Measurements from ENCODE around the gene VCL. TPM values are rescaled to one million over a fixed set of nuclear protein-coding genes. Genes with fewer than 3 reads are reported as not detected.

Gene VCL
- total RNA-seq, 6 donors from 2014 or later, result 76.5 to 214 (median 133) TPM

DNA sequence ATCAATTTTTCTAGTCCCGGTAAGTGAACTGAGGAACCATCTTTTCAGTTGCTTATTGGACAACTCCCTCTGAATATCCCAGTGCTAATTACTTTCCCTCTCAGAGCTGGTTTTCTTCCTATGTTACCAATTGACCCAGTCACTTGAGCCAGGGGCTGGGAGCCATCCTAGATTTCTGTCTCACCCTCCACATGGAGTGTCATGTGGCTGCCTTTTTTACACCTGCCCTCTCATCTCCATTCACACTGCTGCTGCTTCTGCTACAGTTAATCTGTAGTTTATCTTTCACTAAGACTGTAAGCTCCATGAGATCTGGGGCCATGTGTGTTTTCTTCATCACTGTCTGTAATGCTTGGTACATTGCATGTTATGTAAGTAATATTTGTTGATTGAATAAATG lies 35.8 kb downstream of the VCL start:
- H3K36me3 ChIP-seq, result peaks cover 0 to 7% (median 0%) of the 10 kb centered on the region in 4 donors
- H3K4me1 ChIP-seq, result peaks cover 26 to 63% (median 40%) of the 10 kb centered on the region in 4 donors
- no peak for DNase-seq
- H3K27me3 ChIP-seq, result no peaks in the 10 kb centered on the region
- ATAC-seq (ENCODE audit: low FRiP score in 2 of 2), result no peak
- TF ChIP-seq EP300 (IDR thresholded peaks at IDR 0.05) (no peak), CTCF (IDR thresholded peaks at IDR 0.05) (no peak), POLR2AphosphoS5 (IDR thresholded peaks at IDR 0.05) (no peak), POLR2A (IDR thresholded peaks at IDR 0.05) (no peak)
- no peak overlapping the region for H3K27ac ChIP-seq
- WGBS, 2 donors, result 95 to 96% methylated on average over 1 of the region's 1 CpG
- H3K9me3 ChIP-seq, result no peaks in the 10 kb centered on the region
- H3K4me3 ChIP-seq, result no peak overlapping the region

DNA sequence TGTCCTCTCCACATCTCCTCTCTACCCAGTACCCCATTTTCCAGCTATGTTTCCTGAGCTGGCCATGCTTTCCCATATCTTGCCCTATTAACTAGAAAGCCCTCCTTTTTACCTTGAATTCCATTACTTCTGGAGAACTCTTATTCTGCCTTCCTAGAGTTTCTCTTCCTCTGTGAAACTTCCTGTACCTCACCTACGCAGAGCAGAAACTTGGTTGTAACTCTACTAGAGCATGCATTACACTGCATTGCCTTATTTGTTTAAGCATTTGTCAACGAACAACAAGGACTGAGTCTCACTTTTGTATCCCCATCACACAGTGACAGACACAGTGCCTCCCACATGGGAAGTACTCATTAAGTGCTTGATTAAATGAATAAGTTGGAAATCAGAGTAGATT lies 36.4 kb downstream of the VCL start:
- H3K4me1 ChIP-seq, result peaks cover 30 to 64% (median 41%) of the 10 kb centered on the region in 4 donors
- no peaks in the 10 kb centered on the region for H3K9me3 ChIP-seq
- WGBS, 2 donors, result 38 to 56% methylated on average over 2 of the region's 2 CpGs
- ATAC-seq (ENCODE audit: low FRiP score in 2 of 2), result no peak
- H3K36me3 ChIP-seq, result peaks cover 0 to 7% (median 0%) of the 10 kb centered on the region in 4 donors
- no peak for DNase-seq
- TF ChIP-seq POLR2AphosphoS5 (IDR thresholded peaks at IDR 0.05), result no peak
- TF ChIP-seq POLR2A (IDR thresholded peaks at IDR 0.05), result no peak
- TF ChIP-seq EP300 (IDR thresholded peaks at IDR 0.05), result no peak
- TF ChIP-seq CTCF (IDR thresholded peaks at IDR 0.05), result no peak
- H3K27me3 ChIP-seq, result no peaks in the 10 kb centered on the region
- peak overlapping the region in 2 of 4 donors; percentile 17 to 30 for H3K27ac ChIP-seq
- no peak overlapping the region for H3K4me3 ChIP-seq

GRCh38 chr10:74035303-74035702 lies 37.4 kb downstream of the VCL start:
- no peak for TF ChIP-seq POLR2AphosphoS5 (IDR thresholded peaks at IDR 0.05)
- TF ChIP-seq POLR2A (IDR thresholded peaks at IDR 0.05), result no peak
- TF ChIP-seq CTCF (IDR thresholded peaks at IDR 0.05), result peak in 1 of 6 experiments; percentile 16
- no peaks in the 10 kb centered on the region for H3K9me3 ChIP-seq
- WGBS, 2 donors, result 5 to 11% methylated on average over 1 of the region's 1 CpG
- no peak for DNase-seq
- ATAC-seq (ENCODE audit: low FRiP score in 2 of 2), result no peak
- H3K4me1 ChIP-seq, result peaks cover 30 to 65% (median 42%) of the 10 kb centered on the region in 4 donors
- H3K36me3 ChIP-seq, result peaks cover 0 to 7% (median 0%) of the 10 kb centered on the region in 4 donors
- no peak overlapping the region for H3K4me3 ChIP-seq
- H3K27me3 ChIP-seq, result no peaks in the 10 kb centered on the region
- H3K27ac ChIP-seq, result peak overlapping the region in 2 of 4 donors; percentile 8 to 44

- H3K4me3 ChIP-seq, result no peak overlapping the region
- peaks cover 0 to 7% (median 0%) of the 10 kb centered on the region in 4 donors for H3K36me3 ChIP-seq
- H3K27ac ChIP-seq, result peak overlapping the region in 1 of 4 donors; percentile 1
- TF ChIP-seq POLR2AphosphoS5 (IDR thresholded peaks at IDR 0.05) (no peak), POLR2A (IDR thresholded peaks at IDR 0.05) (no peak), EP300 (IDR thresholded peaks at IDR 0.05) (no peak)
- ATAC-seq (ENCODE audit: low FRiP score in 2 of 2) (no peak), DNase-seq (no peak)
- H3K27me3 ChIP-seq, result no peaks in the 10 kb centered on the region
- H3K9me3 ChIP-seq, result no peaks in the 10 kb centered on the region
- peaks cover 33 to 60% (median 45%) of the 10 kb centered on the region in 4 donors for H3K4me1 ChIP-seq
- 88 to 93% methylated on average over 4 of the region's 4 CpGs for WGBS, 2 donors
Measured at GRCh38 chr10:74036474-74036873, 38.6 kb downstream of the VCL start.

- ATAC-seq (ENCODE audit: low FRiP score in 2 of 2), result peak; percentile 76 to 84
- Histone ChIP-seq H3K4me3 (no peak overlapping the region), H3K27me3 (no peaks in the 10 kb centered on the region), H3K36me3 (peaks cover 0 to 23% (median 10%) of the 10 kb centered on the region in 4 donors), H3K4me1 (peaks cover 22 to 44% (median 34%) of the 10 kb centered on the region in 4 donors), H3K27ac (peak overlapping the region; percentile 39 to 70 (median 60)), H3K9me3 (no peaks in the 10 kb centered on the region)
- 43 to 46% methylated on average over 5 of the region's 5 CpGs for WGBS, 2 donors
- peak in 1 of 2 donors; percentile 75 for DNase-seq
- no peak for TF ChIP-seq EP300 (IDR thresholded peaks at IDR 0.05)
- TF ChIP-seq POLR2AphosphoS5 (IDR thresholded peaks at IDR 0.05), result no peak
- no peak for TF ChIP-seq POLR2A (IDR thresholded peaks at IDR 0.05)
Measured at GRCh38 chr10:74039561-74040145, 41.7 kb downstream of the VCL start.

Data from upper lobe of left lung (tissue), 6 donors.